Measurements from ENCODE around the gene FAM3D. TPM values are rescaled to one million over a fixed set of nuclear protein-coding genes. Genes with fewer than 3 reads are reported as not detected.

FAM3D gene
- total RNA-seq, 1 donor from 2014 or later, result 0.11 TPM

DNA sequence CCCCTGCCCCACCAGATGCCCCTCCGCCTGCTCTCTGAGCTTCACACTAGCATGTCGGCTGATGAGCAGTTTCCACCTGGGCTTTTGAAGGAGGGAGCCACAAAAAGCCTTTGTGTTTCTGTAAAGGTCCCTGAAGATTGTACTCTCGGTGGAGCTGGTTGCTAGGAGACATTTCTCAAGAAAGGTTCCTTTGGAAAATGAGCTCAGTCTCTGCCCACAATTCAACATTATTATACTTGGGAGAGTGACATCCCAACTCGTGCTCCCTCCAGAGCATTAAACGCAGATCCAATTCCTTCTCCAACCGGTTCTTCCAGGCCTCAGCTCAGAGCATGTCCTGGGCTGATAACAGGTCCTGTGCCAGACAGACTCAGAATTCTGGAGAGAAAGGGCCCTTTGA lies 62.5 kb downstream of the FAM3D start:
- H3K9me3 ChIP-seq (ENCODE audit: low read depth), result no peaks in the 10 kb centered on the region
- H3F3A ChIP-seq (ENCODE audit: low read depth), result no peaks in the 10 kb centered on the region
- H3K4me3 ChIP-seq, result no peak overlapping the region
- peaks cover 12% of the 10 kb centered on the region for H3K4me1 ChIP-seq
- H3K4me2 ChIP-seq, result no peak overlapping the region
- no peak overlapping the region for H2AFZ ChIP-seq (replicated peaks)
- no peaks in the 10 kb centered on the region for H3K36me3 ChIP-seq
- no peaks in the 10 kb centered on the region for H3K36me3 Mint-ChIP-seq
- H3K79me2 ChIP-seq (ENCODE audit: low read depth), result no peaks in the 10 kb centered on the region
- no peak overlapping the region for H3K4me3 Mint-ChIP-seq
- no peak overlapping the region for H3K27ac Mint-ChIP-seq
- peaks cover 16% of the 10 kb centered on the region for H3K27me3 Mint-ChIP-seq (ENCODE audit: insufficient read depth, low read depth)
- no peak for DNase-seq (ENCODE audit: low spot score)
- H3K9ac ChIP-seq, result no peak overlapping the region
- no peak overlapping the region for H3K27ac ChIP-seq
- peaks cover 27% of the 10 kb centered on the region for H3K4me1 Mint-ChIP-seq
- H4K20me1 ChIP-seq (ENCODE audit: low read depth), result no peaks in the 10 kb centered on the region
- TF ChIP-seq, protein P1, sequence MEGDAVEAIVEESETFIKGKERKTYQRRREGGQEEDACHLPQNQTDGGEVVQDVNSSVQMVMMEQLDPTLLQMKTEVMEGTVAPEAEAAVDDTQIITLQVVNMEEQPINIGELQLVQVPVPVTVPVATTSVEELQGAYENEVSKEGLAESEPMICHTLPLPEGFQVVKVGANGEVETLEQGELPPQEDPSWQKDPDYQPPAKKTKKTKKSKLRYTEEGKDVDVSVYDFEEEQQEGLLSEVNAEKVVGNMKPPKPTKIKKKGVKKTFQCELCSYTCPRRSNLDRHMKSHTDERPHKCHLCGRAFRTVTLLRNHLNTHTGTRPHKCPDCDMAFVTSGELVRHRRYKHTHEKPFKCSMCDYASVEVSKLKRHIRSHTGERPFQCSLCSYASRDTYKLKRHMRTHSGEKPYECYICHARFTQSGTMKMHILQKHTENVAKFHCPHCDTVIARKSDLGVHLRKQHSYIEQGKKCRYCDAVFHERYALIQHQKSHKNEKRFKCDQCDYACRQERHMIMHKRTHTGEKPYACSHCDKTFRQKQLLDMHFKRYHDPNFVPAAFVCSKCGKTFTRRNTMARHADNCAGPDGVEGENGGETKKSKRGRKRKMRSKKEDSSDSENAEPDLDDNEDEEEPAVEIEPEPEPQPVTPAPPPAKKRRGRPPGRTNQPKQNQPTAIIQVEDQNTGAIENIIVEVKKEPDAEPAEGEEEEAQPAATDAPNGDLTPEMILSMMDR (IDR thresholded peaks at IDR 0.05), result no peak
- TF ChIP-seq EZH2 (IDR thresholded peaks at IDR 0.05) (no peak), EZH2phosphoT487 (IDR thresholded peaks at IDR 0.05) (no peak)
- no peaks in the 10 kb centered on the region for H3K27me3 ChIP-seq
- H3K9me3 Mint-ChIP-seq, result peaks cover 22% of the 10 kb centered on the region

DNA sequence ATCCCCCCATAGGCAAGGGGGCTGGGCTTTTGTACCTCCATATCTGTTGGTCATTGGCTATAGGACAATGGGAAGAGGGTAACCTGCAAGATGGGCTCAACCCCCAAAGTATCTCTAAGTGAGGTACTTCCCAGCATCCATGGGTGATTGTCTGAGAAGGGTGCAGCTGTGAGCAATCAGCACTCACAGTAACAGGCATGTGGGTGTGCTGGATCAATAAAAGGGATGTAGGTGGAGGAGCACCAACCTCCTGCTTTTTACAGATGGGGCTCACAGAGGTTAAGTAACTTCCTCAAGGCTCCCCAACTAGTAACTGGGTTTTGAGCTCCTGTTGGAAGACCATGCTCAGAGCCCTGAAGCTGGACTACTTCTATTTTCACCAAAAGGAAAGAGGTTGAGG lies 63.0 kb downstream of the FAM3D start:
- peaks cover 16% of the 10 kb centered on the region for H3K27me3 Mint-ChIP-seq (ENCODE audit: insufficient read depth, low read depth)
- H3K36me3 Mint-ChIP-seq, result no peaks in the 10 kb centered on the region
- TF ChIP-seq, protein P1 (IDR thresholded peaks at IDR 0.05), result no peak
- no peak for TF ChIP-seq EZH2phosphoT487 (IDR thresholded peaks at IDR 0.05)
- no peak for TF ChIP-seq EZH2 (IDR thresholded peaks at IDR 0.05)

DNA sequence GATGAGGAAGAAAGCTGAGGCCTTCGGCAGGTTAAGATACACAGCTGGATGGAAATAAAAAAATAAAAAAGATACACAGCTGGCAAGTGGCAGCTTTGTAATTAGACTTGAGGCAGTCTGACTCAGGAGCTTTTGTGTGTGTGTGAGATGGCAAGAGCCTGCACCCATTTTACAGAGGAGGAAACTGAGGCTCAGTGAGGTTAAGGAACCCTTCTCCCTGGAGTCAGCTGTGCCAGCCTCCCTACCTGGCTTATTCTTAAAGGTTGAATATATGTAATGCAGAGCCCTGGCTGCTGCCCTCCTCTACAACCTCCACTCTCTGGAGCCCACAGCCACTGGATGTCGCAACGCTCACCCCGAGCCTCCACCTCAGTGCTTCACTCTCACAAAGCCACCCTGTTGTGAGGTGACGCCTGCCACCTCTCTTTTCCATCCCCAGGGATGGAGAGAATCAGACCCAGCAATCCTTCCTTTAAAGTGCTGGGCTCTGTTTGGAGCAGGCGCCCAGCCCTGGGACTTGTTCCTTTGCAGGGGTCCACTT lies 68.7 kb downstream of the FAM3D start:
- Histone ChIP-seq H3K79me2 (ENCODE audit: low read depth) (no peaks in the 10 kb centered on the region), H2AFZ (replicated peaks) (no peak overlapping the region), H3K4me2 (no peak overlapping the region), H3K27ac (no peak overlapping the region), H3K9me3 (ENCODE audit: low read depth) (no peaks in the 10 kb centered on the region), H3K27me3 (no peaks in the 10 kb centered on the region), H3F3A (ENCODE audit: low read depth) (no peaks in the 10 kb centered on the region), H3K4me3 (no peak overlapping the region), H3K36me3 (no peaks in the 10 kb centered on the region), H3K4me1 (peaks cover 9% of the 10 kb centered on the region), H3K9ac (no peak overlapping the region), H4K20me1 (ENCODE audit: low read depth) (no peaks in the 10 kb centered on the region)
- H3K27ac Mint-ChIP-seq, result no peak overlapping the region
- peaks cover 11% of the 10 kb centered on the region for H3K4me1 Mint-ChIP-seq
- peaks cover 5% of the 10 kb centered on the region for H3K27me3 Mint-ChIP-seq (ENCODE audit: insufficient read depth, low read depth)
- no peak for DNase-seq (ENCODE audit: low spot score)
- TF ChIP-seq EZH2 (IDR thresholded peaks at IDR 0.05) (no peak), EZH2phosphoT487 (IDR thresholded peaks at IDR 0.05) (no peak)
- TF ChIP-seq, protein P1 (IDR thresholded peaks at IDR 0.05), result no peak
- no peaks in the 10 kb centered on the region for H3K36me3 Mint-ChIP-seq
- H3K4me3 Mint-ChIP-seq, result no peak overlapping the region
- H3K9me3 Mint-ChIP-seq, result peaks cover 4% of the 10 kb centered on the region

More for the DNA sequence above, 63.0 kb downstream of the FAM3D start:
- Histone ChIP-seq H3K36me3 (no peaks in the 10 kb centered on the region), H3K4me2 (no peak overlapping the region), H3K79me2 (ENCODE audit: low read depth) (no peaks in the 10 kb centered on the region), H4K20me1 (ENCODE audit: low read depth) (no peaks in the 10 kb centered on the region), H3F3A (ENCODE audit: low read depth) (no peaks in the 10 kb centered on the region), H3K4me1 (peaks cover 12% of the 10 kb centered on the region), H3K4me3 (no peak overlapping the region), H2AFZ (replicated peaks) (no peak overlapping the region), H3K27ac (no peak overlapping the region), H3K9me3 (ENCODE audit: low read depth) (no peaks in the 10 kb centered on the region), H3K27me3 (no peaks in the 10 kb centered on the region), H3K9ac (no peak overlapping the region)
- DNase-seq (ENCODE audit: low spot score), result no peak
- Mint-ChIP-seq H3K27ac (no peak overlapping the region), H3K4me3 (no peak overlapping the region), H3K4me1 (peaks cover 27% of the 10 kb centered on the region), H3K9me3 (peaks cover 22% of the 10 kb centered on the region)
